ENCODE measurements around the gene CDKN2D.

The CDKN2D gene

DNA sequence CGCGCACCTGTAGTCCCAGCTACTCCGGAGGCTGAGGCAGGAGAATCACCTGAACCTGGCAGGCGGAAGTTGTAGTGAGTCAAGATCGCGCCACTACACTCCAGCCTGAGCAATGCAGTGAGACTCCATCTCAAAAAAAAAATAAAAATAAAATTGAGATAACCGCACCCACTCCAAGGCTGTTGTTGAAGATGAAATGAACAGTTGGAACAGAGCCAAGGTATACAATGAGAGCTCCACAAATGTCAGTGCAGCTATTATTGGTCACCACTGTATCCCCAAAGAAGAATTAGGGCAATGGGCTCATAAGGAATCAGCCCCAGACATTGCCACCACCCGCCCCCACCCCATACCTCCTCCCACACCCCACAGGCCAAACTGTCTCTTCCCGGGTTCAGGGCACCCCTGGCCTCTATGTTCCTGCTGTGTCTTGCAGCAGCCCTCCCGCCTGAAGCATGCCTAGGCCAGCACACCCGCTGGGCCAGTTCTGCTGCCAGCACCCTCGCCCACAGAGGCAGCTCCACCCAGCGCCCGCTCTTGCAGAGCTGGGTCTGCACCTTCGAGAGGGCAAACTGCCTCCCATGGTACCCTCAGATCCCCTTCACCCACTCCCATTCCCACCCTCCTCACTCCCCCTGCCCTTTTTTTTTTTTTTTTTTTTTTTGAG lies 48.0 kb downstream of the CDKN2D start:
- no peak for DNase-seq (ENCODE audit: low spot score)

DNA sequence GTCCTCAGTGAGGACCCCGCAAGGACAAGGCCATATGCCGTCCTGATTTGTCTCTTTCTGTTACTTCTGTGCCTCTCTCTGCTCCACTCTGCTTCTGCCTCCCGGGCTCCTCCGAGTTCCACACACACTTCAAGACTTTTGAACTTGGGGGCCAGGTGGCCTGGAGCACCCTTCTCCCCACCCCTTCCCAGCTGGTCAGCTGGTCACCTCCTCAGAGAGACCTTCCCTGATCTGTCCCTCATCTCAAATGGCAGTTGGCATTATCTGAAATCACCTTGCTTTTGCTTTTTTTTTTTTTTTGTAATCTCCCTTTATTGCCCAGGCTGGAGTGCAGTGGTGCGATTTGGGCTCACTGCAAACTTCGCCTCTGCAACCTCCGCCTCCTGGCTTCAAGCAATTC lies 49.4 kb downstream of the CDKN2D start:
- DNase-seq (ENCODE audit: low spot score), result no peak

DNA sequence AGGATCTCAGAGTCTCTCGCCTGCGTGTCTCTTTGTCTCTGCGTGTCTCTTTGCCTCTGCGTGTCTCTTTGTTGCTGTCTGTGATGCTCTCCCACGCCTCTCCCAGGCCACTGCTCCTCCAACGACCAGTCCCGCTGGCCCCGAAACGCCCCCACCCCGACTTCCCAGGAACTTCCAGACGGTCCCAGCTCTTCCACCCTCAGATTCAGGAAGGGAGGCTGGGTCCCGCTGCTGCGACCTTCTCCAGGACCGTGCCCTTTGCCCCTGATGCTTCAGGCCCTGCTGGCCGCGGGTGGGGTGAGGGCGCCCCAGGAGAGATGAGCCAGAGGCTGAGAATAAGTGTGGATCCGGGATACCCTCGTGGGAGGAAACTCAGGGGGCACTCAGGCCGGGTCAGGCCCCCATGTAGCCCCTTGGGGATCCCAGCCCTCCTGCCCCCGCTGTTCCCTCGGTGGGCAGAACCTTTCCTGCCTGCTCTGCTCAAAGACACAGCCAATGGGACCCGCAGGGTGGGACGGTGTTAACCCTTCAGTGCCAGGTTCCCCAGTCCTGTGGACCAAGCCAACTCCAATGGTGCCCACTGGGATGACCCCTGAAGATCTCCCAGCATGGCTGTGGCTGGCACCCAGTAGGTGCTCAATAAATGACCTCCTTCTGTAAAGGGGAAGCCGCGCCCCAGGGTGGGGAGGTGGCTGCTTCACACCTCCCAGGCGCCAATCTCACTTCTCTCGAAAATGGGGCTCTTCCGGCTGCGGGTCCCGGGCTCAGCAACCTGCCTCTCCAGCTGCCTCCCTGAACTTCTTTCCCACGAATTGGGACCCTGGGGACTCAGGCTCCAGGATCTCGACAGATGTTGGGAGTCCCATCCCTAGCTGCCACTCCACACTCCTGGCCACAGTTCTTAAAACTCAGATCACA lies 50.1 kb downstream of the CDKN2D start:
- DNase-seq (ENCODE audit: low spot score), result peak; percentile 68

- no peak for DNase-seq (ENCODE audit: low spot score)
These were observed 50.9 kb downstream of the CDKN2D start for GRCh38 chr19:10517760-10518443.

- peak; percentile 93 for DNase-seq (ENCODE audit: low spot score)
These were observed 51.4 kb downstream of the CDKN2D start, which contains the start of gene S1PR5 for GRCh38 chr19:10517361-10517759. TSS of gene S1PR5 (minus strand) at chr19:10517447. CDS start at chr19:10515011, 2,436 bp downstream.

- DNase-seq (ENCODE audit: low spot score), result peak; percentile 48
These were observed 52.0 kb downstream of the CDKN2D start for GRCh38 chr19:10516671-10517286.
